ENCODE measurements around the gene ZXDC.

DNA sequence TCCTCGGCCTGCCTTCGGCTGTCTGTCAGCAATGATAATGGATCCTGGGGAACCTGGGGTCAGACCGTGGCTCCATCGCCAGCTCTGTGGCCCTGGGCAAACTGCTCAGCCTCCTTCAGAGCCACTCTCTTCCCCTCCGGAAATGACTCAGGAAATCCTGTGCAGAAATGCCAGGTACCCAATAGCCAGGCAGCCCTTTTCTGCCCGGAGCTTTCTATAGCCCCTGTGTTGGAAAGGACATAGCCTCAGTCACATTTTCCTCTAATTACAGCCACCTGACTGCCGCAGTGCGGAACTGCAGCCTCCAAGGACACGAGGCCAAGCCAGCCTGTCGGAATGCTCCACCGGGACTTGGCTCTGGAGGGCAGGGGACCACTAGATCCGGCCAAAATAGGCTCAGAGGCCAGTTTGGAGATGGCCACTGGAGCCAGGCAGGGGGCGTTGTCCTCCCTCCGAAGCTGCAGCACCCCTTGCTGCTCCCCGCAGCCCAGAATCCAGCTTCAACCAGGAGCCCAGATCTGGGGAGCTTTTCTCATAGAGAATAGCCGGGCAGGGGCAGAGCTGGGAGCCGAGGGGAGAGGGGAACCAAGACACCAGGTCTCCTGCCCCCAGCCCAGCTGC is 11.6 kb upstream of the ZXDC start:
- peak in 2 of 4 experiments; percentile 8 to 17 for TF ChIP-seq CTCF (IDR thresholded peaks at IDR 0.05)
- no peak for TF ChIP-seq POLR2A (IDR thresholded peaks at IDR 0.05)
- no peak for TF ChIP-seq EP300 (IDR thresholded peaks at IDR 0.05)

Data from gastroesophageal sphincter (tissue), 3 donors.